Amygdala (tissue), 56 donors: ENCODE measurements around the gene PTPRS.
"Not testable (repeated sequence)": the region's sequence is repeated elsewhere in the genome, so short reads cannot be mapped to it uniquely, and the experiment has no call there.

Experiments used
- DNase-seq, 56 donors: peaks; one replicate each; lab custom pipeline; 2025; lab: John Stamatoyannopoulos, UW

The PTPRS gene

DNA sequence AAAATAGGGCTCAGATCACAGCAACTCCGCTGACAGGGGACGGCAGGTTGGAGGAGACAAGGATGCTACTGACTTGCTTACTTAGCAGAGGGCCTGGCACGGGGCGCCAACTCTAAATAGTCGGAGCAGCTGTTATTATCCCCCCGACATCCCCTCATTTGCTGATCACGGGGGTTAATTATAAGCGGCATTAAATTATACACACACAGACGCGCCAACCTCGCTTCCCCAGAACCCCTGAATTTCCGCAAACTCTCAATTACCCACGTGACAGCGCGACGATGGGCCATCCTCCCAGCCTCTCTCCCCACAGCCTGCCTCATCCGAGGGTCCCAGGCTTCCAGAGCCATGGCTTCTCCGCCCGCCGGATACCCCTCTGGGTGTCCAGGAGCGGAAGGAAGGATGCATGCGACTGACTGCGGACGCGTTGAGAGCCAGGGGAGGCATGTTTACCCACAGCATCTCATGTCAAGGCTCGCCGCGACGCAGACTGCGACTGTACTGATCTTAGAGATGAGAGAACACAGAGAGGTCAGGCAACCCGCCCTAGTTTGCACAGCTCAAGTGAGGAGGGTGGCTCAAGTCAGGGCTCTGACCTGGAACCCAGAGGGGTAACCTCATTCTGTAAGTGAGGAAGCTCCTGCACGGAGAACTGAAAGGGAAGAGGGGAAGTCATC is 5.7 kb downstream of the PTPRS start:
- DNase-seq, result peak in 5 of 56 donors; percentile 10 to 46 (median 19)

DNA sequence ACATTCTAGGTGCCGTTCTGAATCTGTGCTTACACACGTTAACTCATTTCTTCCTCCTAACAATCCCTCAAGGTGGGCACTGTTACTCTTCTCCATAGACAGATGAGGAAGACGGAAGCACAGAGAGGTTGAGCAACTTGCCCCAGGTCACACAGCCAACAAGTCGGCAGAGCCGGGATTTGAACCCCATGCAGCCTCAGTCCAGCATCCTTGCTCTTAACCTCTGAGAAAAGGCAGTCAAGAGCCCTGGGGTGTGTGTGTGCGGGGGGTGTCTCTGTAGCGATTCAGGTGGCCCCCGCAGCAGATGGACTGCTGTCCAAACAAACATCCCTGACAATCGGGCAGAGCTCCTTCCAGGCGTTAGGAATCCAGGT is 6.3 kb downstream of the PTPRS start:
- DNase-seq, result no peak

- no peak for DNase-seq
These were observed 6.8 kb downstream of the PTPRS start for GRCh38 chr19:5333581-5334365.

GRCh38 chr19:5332501-5332900 is 8.1 kb downstream of the PTPRS start:
- no peak for DNase-seq

GRCh38 chr19:5331790-5332189 is 8.8 kb downstream of the PTPRS start:
- no peak for DNase-seq

- no peak for DNase-seq
These were observed 10.3 kb downstream of the PTPRS start for GRCh38 chr19:5330307-5330720.

- no peak for DNase-seq
These were observed 11.5 kb downstream of the PTPRS start for GRCh38 chr19:5329141-5329540.

GRCh38 chr19:5328407-5328806 is 12.2 kb downstream of the PTPRS start:
- DNase-seq, result not testable (repeated sequence)

DNA sequence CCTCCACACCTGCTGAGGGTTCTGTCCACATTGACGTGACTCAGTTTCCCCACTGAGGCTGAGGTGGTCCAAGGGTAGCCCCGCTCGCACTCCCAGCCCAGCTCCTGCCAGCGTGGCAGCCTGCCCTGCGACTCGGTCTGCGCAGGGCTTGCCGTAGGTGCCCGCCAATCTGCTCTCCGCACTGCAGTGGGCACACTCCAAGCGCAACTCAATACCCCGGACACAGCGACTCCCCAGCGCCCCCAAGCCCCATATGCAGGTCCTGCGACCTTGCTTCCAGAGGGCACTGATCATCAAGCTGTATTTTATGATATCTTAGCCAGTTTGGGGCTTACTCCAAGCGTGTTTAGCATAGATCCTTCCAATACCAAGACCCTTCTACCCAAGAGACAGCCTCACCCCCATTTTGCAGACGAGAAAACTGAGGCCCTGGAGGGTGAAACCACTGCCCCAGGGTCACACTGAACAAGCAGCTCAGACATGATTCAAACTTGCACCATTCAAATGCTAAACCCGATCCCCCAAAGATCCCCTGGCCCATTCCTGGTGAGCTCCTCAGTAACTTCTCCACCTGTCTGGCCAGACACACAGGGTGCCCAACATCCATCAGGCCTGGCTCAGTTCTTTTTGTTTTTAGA is 13.5 kb downstream of the PTPRS start:
- DNase-seq, result no peak

- DNase-seq, result no peak
These were observed 14.1 kb downstream of the PTPRS start for GRCh38 chr19:5326545-5326944.

DNA sequence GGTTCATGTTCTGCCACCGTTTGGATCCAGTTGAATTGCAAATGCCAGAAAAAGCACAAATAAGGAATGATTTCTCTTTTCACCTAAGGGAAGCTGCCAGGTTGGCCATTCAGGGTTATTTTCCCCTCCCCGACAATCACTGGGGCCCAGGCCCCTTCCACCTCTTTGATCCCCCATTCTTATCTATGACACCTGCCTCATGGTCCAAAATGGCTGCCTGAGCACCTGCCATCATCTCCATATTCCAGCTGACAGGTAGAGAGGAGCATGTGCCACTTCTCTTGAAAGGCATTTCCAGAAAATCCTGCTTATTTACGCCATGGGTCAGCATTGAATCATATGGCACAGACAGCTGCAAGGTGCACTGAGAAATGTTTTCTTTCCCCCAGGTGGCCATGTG is 15.7 kb downstream of the PTPRS start:
- no peak for DNase-seq

GRCh38 chr19:5323475-5323811 is 17.2 kb downstream of the PTPRS start:
- DNase-seq, result no peak

DNA sequence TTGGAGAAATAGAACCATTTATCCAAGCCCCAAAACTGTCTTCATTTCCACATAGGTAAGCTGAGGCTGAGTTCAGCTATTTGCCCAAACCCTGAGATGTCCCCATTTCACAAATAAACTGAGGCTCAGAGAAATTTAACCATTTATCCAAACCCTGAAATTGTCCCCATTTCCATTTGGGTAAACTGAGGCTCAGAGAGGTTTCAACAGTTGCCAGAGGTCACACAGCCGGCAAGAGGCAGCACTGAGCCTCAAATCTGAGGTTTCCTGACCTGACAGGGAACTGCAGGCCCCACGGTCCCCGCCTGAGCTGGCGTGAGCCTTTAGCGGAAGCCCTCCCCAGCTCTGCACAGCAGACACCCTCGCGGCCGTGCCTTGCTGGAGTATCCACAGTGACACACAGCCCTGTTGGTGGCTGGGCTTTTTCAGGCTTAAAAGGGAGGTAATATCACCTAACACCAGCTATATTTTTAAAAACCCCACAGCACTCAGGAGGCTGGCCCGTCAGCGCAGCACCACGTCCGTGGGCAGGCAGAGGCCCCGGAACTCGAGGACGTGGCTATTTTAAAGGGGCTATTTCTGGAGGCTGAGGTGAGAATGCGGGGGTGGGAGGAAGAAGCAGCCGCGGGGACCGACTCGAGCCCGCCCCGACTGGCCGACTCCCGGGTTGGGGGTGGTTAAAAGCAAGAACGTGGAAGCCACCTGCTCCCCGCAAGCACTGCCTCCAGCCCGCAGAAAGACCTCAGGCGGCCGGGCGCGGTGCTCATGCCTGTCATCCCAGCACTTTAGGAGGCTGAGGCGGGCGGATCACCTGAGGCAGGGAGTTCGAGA is 18.5 kb downstream of the PTPRS start:
- DNase-seq, result peak in 11 of 56 donors; percentile 13 to 40 (median 28)

DNA sequence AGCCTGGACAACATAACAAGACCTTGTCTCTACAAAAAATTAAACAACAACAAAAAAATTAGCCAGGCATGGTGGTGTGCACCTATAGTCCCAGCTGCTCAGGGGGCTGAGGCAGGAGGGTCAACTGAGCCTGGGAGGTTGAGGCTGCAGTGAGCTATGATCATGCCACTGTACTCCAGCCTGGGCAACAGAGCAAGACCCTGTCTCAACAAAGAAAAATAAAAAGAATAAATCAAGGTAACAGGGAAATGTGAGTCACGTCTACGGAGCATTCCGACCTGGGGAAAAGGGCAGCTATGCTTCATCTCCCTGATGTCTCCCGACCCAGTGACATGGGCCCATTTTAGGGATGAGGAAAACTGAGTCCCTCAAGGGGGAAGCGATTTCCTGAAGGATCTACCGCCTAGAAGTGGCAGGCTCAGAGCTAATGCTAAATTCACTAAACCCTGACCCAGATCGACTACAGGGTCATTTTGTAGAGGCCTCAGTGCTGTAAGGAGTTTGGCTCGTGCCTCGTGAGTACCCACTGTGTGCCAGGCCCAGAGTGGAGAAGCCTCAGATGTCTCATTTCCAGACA is 19.5 kb downstream of the PTPRS start:
- no peak for DNase-seq

- DNase-seq, result no peak
These were observed 21.1 kb downstream of the PTPRS start for GRCh38 chr19:5319516-5319915.

- DNase-seq, result no peak
These were observed 22.3 kb downstream of the PTPRS start for GRCh38 chr19:5318306-5318705.

- DNase-seq, result no peak
These were observed 23.3 kb downstream of the PTPRS start for GRCh38 chr19:5317321-5317720.

DNA sequence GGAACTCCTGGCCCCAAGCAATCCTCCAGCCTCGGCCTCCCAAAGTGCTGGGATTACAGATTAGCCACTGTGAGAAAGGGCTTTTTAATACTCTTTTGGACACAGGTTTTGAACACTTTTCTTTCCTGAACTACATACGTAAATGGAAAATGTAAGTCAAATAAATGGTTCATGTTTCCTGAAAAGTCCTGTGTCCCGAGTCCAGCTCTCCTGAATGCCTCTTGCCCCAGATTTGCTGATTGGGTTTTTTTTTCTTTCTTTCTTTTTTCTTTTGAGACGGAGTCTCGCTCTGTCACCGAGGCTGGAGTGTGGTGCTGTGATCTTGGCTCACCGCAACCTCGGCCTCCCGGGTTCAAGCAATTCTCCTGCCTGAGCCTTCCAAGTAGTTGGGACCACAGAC is 24.5 kb downstream of the PTPRS start:
- no peak for DNase-seq

DNA sequence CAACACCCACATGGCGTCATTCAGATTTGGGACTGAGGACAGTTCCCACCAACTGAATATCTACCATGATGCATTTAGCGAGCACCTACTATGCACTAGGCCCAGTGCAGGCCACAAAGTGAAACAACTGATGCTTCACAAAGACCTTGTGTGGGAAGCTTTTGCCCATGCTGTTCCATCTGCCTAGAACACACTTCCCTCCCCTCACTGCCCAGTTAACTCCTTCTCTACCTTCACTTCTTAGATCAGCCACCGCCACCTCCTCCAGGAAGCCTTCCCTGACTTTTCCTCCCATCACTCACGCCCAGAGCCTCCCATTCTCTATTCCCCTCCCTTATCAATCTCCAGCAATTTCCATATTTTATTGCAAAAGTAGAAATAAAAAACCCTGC is 25.7 kb downstream of the PTPRS start:
- DNase-seq, result no peak
